A549 (cell line): ENCODE data around the gene IGFBP4. TPM values are rescaled to one million over a fixed set of nuclear protein-coding genes. Genes with fewer than 3 reads are reported as not detected.

Experiments used
- ATAC-seq, 2 experiments: fragments of 200-7000 bp in 1 of 2; fragments of >200 bp in 1 of 2; cut with Nextera tagmentation in 1 of 2; cut with Tn5 transposase in 1 of 2; 3 replicates each; pipeline versions ENCODE4 v1.8.0 to v1.9.1; 2018 to 2020; ENCODE audit warnings: mild to moderate bottlenecking in 1 of 2, moderate library complexity in 1 of 2
- CTCF ChIA-PET: fragments of 300-600 bp; sonication (Branson Sonifier 250); formaldehyde crosslinking; extraction: SDS; loops from one replicate; lab custom pipeline; 2021; ENCODE audit warnings: antibody characterized with exemption, inconsistent platforms; lab: Yijun Ruan, JAX
- POLR2A ChIA-PET: fragments of 350-600 bp; formaldehyde crosslinking; extraction: SDS; loops from one replicate; lab custom pipeline; 2021; ENCODE audit warnings: antibody characterized with exemption, inconsistent platforms; lab: Yijun Ruan, JAX
- DNase-seq, 2 experiments: peaks; one replicate each; pipeline versions ENCODE4 v3.0.0 to v3.0.0-alpha.2; 2011 to 2016; ENCODE audit warnings: low read depth in 1 of 2, low spot score in 1 of 2
- FAIRE-seq: peaks from 2 replicates; lab custom pipeline; 2011; peaks lifted over from hg19 to GRCh38; lab: Jason Lieb, UNC
- H3K27ac ChIP-seq, 2 experiments: fragments of >200 bp; sonication (Bioruptor Twin); formaldehyde crosslinking; 3 replicates each; pipeline ENCODE4 v1.5.1; 2016 to 2017
- H3K4me1 ChIP-seq: fragments of >200 bp; sonication (Bioruptor Twin); formaldehyde crosslinking; 3 replicates; pipeline ENCODE4 v1.6.1; 2016
- H3K4me2 ChIP-seq: fragments of >200 bp; sonication (Bioruptor Twin); formaldehyde crosslinking; 3 replicates; pipeline ENCODE4 v1.6.1; 2016
- H3K4me3 ChIP-seq: fragments of >200 bp; sonication (Bioruptor Twin); formaldehyde crosslinking; 3 replicates; pipeline ENCODE4 v1.5.1; 2016
- H3K9me3 ChIP-seq: fragments of >200 bp; sonication (Bioruptor Twin); formaldehyde crosslinking; 3 replicates; pipeline ENCODE4 v1.6.1; 2016
- BHLHE40 ChIP-seq: IDR thresholded peaks from 2 replicates; pipeline ENCODE4 v1.6.1; 2012; ENCODE audit warnings: low read depth, low read length, inconsistent platforms
- CEBPB ChIP-seq, 2 experiments: fragments of >200 bp in 1 of 2; sonication (Bioruptor Twin) in 1 of 2; formaldehyde crosslinking in 1 of 2; IDR thresholded peaks; 2 replicates each; pipeline ENCODE4 v1.6.1; 2012 to 2016
- CHD2 ChIP-seq: fragments of 150-350 bp; IDR thresholded peaks from 2 replicates; pipeline ENCODE4 v1.6.1; 2014; ENCODE audit warnings: low read length; ENCODE audit not compliant: partially characterized antibody
- CHD4 ChIP-seq: fragments of 200-600 bp; sonication (generic); IDR thresholded peaks from 2 replicates; pipeline ENCODE4 v1.6.1; 2016; ENCODE audit warnings: antibody characterized with exemption, mild to moderate bottlenecking, borderline replicate concordance
- CTCF ChIP-seq: fragments of >200 bp; sonication (Bioruptor Twin); formaldehyde crosslinking; IDR thresholded peaks from 3 replicates; pipeline ENCODE4 v1.5.1; 2016
- EHF ChIP-seq: fragments of 250-450 bp; sonication (Bioruptor Pico); IDR thresholded peaks from 2 replicates; pipeline ENCODE4 v1.5.0; 2020; ENCODE audit warnings: mild to moderate bottlenecking
- EP300 ChIP-seq, 2 experiments: fragments of >200 bp; sonication (Bioruptor Twin); formaldehyde crosslinking; IDR thresholded peaks; 2 replicates in 1 of 2; 3 replicates in 1 of 2; pipeline ENCODE4 v1.6.1; 2016 to 2017
- GATA3 ChIP-seq: IDR thresholded peaks from 2 replicates; pipeline ENCODE4 v1.6.1; 2012; ENCODE audit warnings: borderline replicate concordance
- HDAC2 ChIP-seq: fragments of 200-600 bp; sonication (generic); IDR thresholded peaks from 2 replicates; pipeline ENCODE4 v1.6.1; 2016
- HEYL ChIP-seq: fragments of 250-450 bp; sonication (Bioruptor Pico); IDR thresholded peaks from 2 replicates; pipeline ENCODE4 v1.8.0; 2021; ENCODE audit warnings: mild to moderate bottlenecking, moderate library complexity
- HOXA7 ChIP-seq: fragments of 250-450 bp; sonication (Bioruptor Pico); IDR thresholded peaks from 2 replicates; pipeline ENCODE4 v1.5.0; 2020; ENCODE audit warnings: mild to moderate bottlenecking, moderate library complexity
- KDM5A ChIP-seq: fragments of 200-600 bp; sonication (generic); IDR thresholded peaks from 2 replicates; pipeline ENCODE4 v1.6.1; 2016; ENCODE audit warnings: antibody characterized with exemption, mild to moderate bottlenecking
- MAFK ChIP-seq: fragments of 450-650 bp; IDR thresholded peaks from 2 replicates; pipeline ENCODE4 v1.6.1; 2014; ENCODE audit not compliant: partially characterized antibody
- MAX ChIP-seq: IDR thresholded peaks from 2 replicates; pipeline ENCODE4 v1.6.1; 2012
- MYC ChIP-seq: IDR thresholded peaks from 2 replicates; pipeline ENCODE4 v1.6.1; 2012; ENCODE audit warnings: mild to moderate bottlenecking, inconsistent platforms, low read length, improper control_type of control experiment, borderline replicate concordance
- NFE2L2 ChIP-seq: fragments of 150-350 bp; conservative IDR thresholded peaks from 2 replicates; pipeline ENCODE4 v1.6.1; 2014; ENCODE audit warnings: low read length
- NPAS2 ChIP-seq: fragments of 250-450 bp; sonication (Bioruptor Pico); IDR thresholded peaks from 2 replicates; pipeline ENCODE4 v1.8.0; 2022; ENCODE audit warnings: mild to moderate bottlenecking, moderate library complexity, borderline replicate concordance
- PBX3 ChIP-seq: IDR thresholded peaks from 2 replicates; pipeline ENCODE4 v1.6.1; 2012
- PHF8 ChIP-seq: fragments of 200-600 bp; sonication (generic); IDR thresholded peaks from 2 replicates; pipeline ENCODE4 v1.6.1; 2016; ENCODE audit warnings: low read depth, mild to moderate bottlenecking, antibody characterized with exemption, moderate library complexity, borderline replicate concordance
- RAD21 ChIP-seq, 2 experiments: fragments of >200 bp in 1 of 2; sonication (Bioruptor Twin) in 1 of 2; formaldehyde crosslinking in 1 of 2; IDR thresholded peaks in 1 of 2; conservative IDR thresholded peaks in 1 of 2; 2 replicates in 1 of 2; 3 replicates in 1 of 2; pipeline ENCODE4 v1.6.1; 2012 to 2018; ENCODE audit warnings: inconsistent platforms in 1 of 2
- RARB ChIP-seq: fragments of 250-450 bp; sonication (Bioruptor Pico); IDR thresholded peaks from 2 replicates; pipeline ENCODE4 v1.8.0; 2021; ENCODE audit warnings: mild to moderate bottlenecking, moderate library complexity
- REST ChIP-seq: fragments of 200-600 bp; sonication (generic); IDR thresholded peaks from 2 replicates; pipeline ENCODE4 v1.6.1; 2016; ENCODE audit warnings: antibody characterized with exemption, mild to moderate bottlenecking, moderate library complexity
- RFX5 ChIP-seq: fragments of 450-650 bp; IDR thresholded peaks from 2 replicates; pipeline ENCODE4 v1.7.1; 2014; ENCODE audit warnings: antibody characterized with exemption, mild to moderate bottlenecking, moderate library complexity
- SMC3 ChIP-seq: fragments of >200 bp; sonication (Bioruptor Twin); formaldehyde crosslinking; IDR thresholded peaks from 3 replicates; pipeline ENCODE4 v1.6.1; 2018; ENCODE audit warnings: inconsistent platforms
- SREBF2 ChIP-seq: fragments of 450-650 bp; IDR thresholded peaks from 2 replicates; pipeline ENCODE4 v1.6.1; 2014; ENCODE audit warnings: mild to moderate bottlenecking, moderate library complexity
- TFCP2L1 ChIP-seq: fragments of 250-450 bp; sonication (Bioruptor Pico); IDR thresholded peaks from 2 replicates; pipeline ENCODE4 v1.5.0; 2021; ENCODE audit warnings: mild to moderate bottlenecking
- USF2 ChIP-seq: fragments of 450-650 bp; IDR thresholded peaks from 2 replicates; pipeline ENCODE4 v1.6.1; 2014; ENCODE audit warnings: antibody characterized with exemption
- ZC3H11A ChIP-seq: fragments of 450-650 bp; IDR thresholded peaks from 2 replicates; pipeline ENCODE4 v1.6.1; 2014; ENCODE audit warnings: antibody characterized with exemption, mild to moderate bottlenecking
- ZNF302 ChIP-seq: fragments of 250-450 bp; sonication (Bioruptor Pico); IDR thresholded peaks from 2 replicates; pipeline ENCODE4 v1.9.0; 2021; ENCODE audit warnings: inconsistent platforms, mild to moderate bottlenecking, moderate library complexity
- ZSCAN20 ChIP-seq: fragments of 250-450 bp; sonication (Bioruptor Pico); IDR thresholded peaks from 2 replicates; pipeline ENCODE4 v1.8.0; 2022; ENCODE audit warnings: mild to moderate bottlenecking, moderate library complexity
- WGBS: methylation state at CpG from one replicate; pipeline ENCODE4 v1.1.6; 2017; ENCODE audit errors: missing lambda C conversion rate; 5-methylcytosine and 5-hydroxymethylcytosine counted together
- polyA plus RNA-seq, 4 experiments: library from polyadenylated mRNA; depleted of rRNA in 3 of 4; stranded (reverse); fragments of >200 nt; fragmentation: RNase III in 1 of 4; extraction: RNeasy Plus Mini Kit Qiagen cat#74134 plus additional on column Dnase treatment in 1 of 4; gene quantifications; 2 replicates in 3 of 4; 3 replicates in 1 of 4; pipeline ENCODE4 v1.2.3, GENCODE V29; 2011 to 2017
- TF ChIP-seq, protein P1 (sequence below): fragments of >200 bp; sonication (Bioruptor Twin); formaldehyde crosslinking; IDR thresholded peaks from 3 replicates; pipeline ENCODE4 v1.6.1; 2016
- TF ChIP-seq, protein P2 (sequence below): fragments of >200 bp; sonication (Bioruptor Twin); formaldehyde crosslinking; IDR thresholded peaks from 2 replicates; pipeline ENCODE4 v1.6.1; 2016

The IGFBP4 gene
- polyA plus RNA-seq, 2 of the 4 experiments (the other 2 are of a cell fraction) = 1,080 to 1,829 TPM

GRCh38 chr17:40490289-40490853 lies 47.1 kb downstream of the IGFBP4 start:
- H3K4me2 ChIP-seq = peak overlapping the region; percentile 50
- TF ChIP-seq RFX5 (no peak), NPAS2 (CRISPR knock-in tag) (no peak), CHD4 (no peak), REST (no peak), MYC (no peak), MAFK (no peak), USF2 (no peak), GATA3 (peak; percentile 33; the same call in 1 of the 2 replicates), ZNF302 (0 out of 2 replicates have a peak, but pooled peaks have one; percentile 36), CTCF (no peak), SMC3 (no peak), PHF8 (no peak), EP300 (IDR thresholded peaks at IDR 0.05) (0 out of 5 replicates have a peak, but pooled peaks have one; percentile 1 to 15), CEBPB (IDR thresholded peaks at IDR 0.05) (peak; percentile 57 to 68; a peak in 3 of 4 replicates), SREBF2 (no peak), RAD21 (conservative IDR thresholded peaks at IDR 0.05 in 1 of 2, IDR thresholded peaks at IDR 0.05 in 1 of 2) (no peak), NFE2L2 (no peak), HOXA7 (CRISPR knock-in tag) (peak; percentile 86; the same call in 1 of the 2 replicates), EHF (CRISPR knock-in tag) (peak; percentile 82; the same call in 1 of the 2 replicates), CHD2 (no peak), ZSCAN20 (CRISPR knock-in tag) (no peak; the same call in 1 of the 2 replicates), KDM5A (no peak), HEYL (no peak), ZC3H11A (no peak), RARB (no peak), TFCP2L1 (CRISPR knock-in tag) (no peak; the same call in none of the 2 replicates), MAX (peak; percentile 59), PBX3 (no peak), BHLHE40 (no peak), HDAC2 (no peak)
- TF ChIP-seq, protein P1, sequence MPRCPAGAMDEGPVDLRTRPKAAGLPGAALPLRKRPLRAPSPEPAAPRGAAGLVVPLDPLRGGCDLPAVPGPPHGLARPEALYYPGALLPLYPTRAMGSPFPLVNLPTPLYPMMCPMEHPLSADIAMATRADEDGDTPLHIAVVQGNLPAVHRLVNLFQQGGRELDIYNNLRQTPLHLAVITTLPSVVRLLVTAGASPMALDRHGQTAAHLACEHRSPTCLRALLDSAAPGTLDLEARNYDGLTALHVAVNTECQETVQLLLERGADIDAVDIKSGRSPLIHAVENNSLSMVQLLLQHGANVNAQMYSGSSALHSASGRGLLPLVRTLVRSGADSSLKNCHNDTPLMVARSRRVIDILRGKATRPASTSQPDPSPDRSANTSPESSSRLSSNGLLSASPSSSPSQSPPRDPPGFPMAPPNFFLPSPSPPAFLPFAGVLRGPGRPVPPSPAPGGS = no peak
- TF ChIP-seq, protein P2, sequence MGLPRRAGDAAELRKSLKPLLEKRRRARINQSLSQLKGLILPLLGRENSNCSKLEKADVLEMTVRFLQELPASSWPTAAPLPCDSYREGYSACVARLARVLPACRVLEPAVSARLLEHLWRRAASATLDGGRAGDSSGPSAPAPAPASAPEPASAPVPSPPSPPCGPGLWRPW = no peak

More at GRCh38 chr17:40490289-40490853, 47.1 kb downstream of the IGFBP4 start:
- peak overlapping the region; percentile 96 to 97 for H3K27ac ChIP-seq
- peak; percentile 28 for FAIRE-seq
- ChIA-PET POLR2A (interaction anchor here (0.7 to 2.4 kb wide), 9 partner anchors 9 to 70 kb away, joined by 3 to 8 read pairs (median 3); partner anchors contain the start of gene TNS4), CTCF (interaction anchor here (1.0 to 2.7 kb wide), 11 partner anchors 9 to 70 kb away, joined by 3 to 24 read pairs (median 6); partner anchors contain the start of gene TNS4)
- ATAC-seq = peak in 1 of 2 experiments; percentile 1; a peak in 2 of 6 replicates
- H3K4me1 ChIP-seq = peaks cover 98% of the 10 kb centered on the region
- no peak overlapping the region for H3K4me3 ChIP-seq
- peak in 1 of 2 experiments; percentile 76 for DNase-seq
- 37% methylated on average over 5 of the region's 5 CpGs for WGBS
- no peaks in the 10 kb centered on the region for H3K9me3 ChIP-seq
